ENCODE results near the gene ZCCHC24. TPM values are rescaled to one million over a fixed set of nuclear protein-coding genes. Genes with fewer than 3 reads are reported as not detected.
"Not testable (repeated sequence)": the region's sequence is repeated elsewhere in the genome, so short reads cannot be mapped to it uniquely, and the experiment has no call there.

The ZCCHC24 gene
- total RNA-seq, 4 donors from 2014 or later: 15.6 to 41.1 (median 22.5) TPM

GRCh38 chr10:79334573-79334972 is 110.9 kb downstream of the ZCCHC24 start:
- in situ Hi-C loops (cut with MboI; ENCODE audit: low pct_ligation_motif_present in 1 of 4, low pct_unique_long_range_greater_than_20kb in 1 of 4, low sequenced_read_pairs in 3 of 4) (no loop called here), intact Hi-C loops (cut with DNase I; ENCODE audit: low total_unique reads) (no loop called here)
- no peak for DNase-seq
- no peaks in the 10 kb centered on the region for H3K9me3 ChIP-seq
- no peak overlapping the region for H3K27ac ChIP-seq
- TF ChIP-seq CTCF (IDR thresholded peaks at IDR 0.05) (no peak), POLR2A (IDR thresholded peaks at IDR 0.05) (no peak), POLR2AphosphoS5 (IDR thresholded peaks at IDR 0.05) (no peak), EP300 (IDR thresholded peaks at IDR 0.05; ENCODE audit: low read depth) (no peak)
- H3K4me1 ChIP-seq: peaks cover 0 to 12% (median 3%) of the 10 kb centered on the region in 4 donors
- H3K36me3 ChIP-seq: no peaks in the 10 kb centered on the region
- H3K27me3 ChIP-seq: no peaks in the 10 kb centered on the region
- 94 to 100% methylated on average over 2 of the region's 2 CpGs for WGBS, 2 donors (ENCODE audit: low coverage in 1 of 2)
- H3K4me3 ChIP-seq: no peak overlapping the region

GRCh38 chr10:79333513-79333912 is 111.9 kb downstream of the ZCCHC24 start:
- Histone ChIP-seq H3K36me3 (no peaks in the 10 kb centered on the region), H3K9me3 (no peaks in the 10 kb centered on the region), H3K27ac (no peak overlapping the region), H3K27me3 (no peaks in the 10 kb centered on the region), H3K4me3 (no peak overlapping the region), H3K4me1 (peaks cover 0 to 12% (median 3%) of the 10 kb centered on the region in 4 donors)
- TF ChIP-seq CTCF (IDR thresholded peaks at IDR 0.05) (no peak), POLR2A (IDR thresholded peaks at IDR 0.05) (no peak), EP300 (IDR thresholded peaks at IDR 0.05; ENCODE audit: low read depth) (no peak), POLR2AphosphoS5 (IDR thresholded peaks at IDR 0.05) (no peak)
- in situ Hi-C loops (cut with MboI; ENCODE audit: low pct_ligation_motif_present in 1 of 4, low pct_unique_long_range_greater_than_20kb in 1 of 4, low sequenced_read_pairs in 3 of 4) (no loop called here), intact Hi-C loops (cut with DNase I; ENCODE audit: low total_unique reads) (no loop called here)
- DNase-seq: no peak
- WGBS, 2 donors (ENCODE audit: low coverage in 1 of 2): 98 to 100% methylated on average over 2 of the region's 2 CpGs

- WGBS, 2 donors (ENCODE audit: low coverage in 1 of 2): 91 to 100% methylated on average over 2 of the region's 10 CpGs
- H3K9me3 ChIP-seq; H3K4me3 ChIP-seq; DNase-seq; intact Hi-C loops (cut with DNase I; ENCODE audit: low total_unique reads); H3K36me3 ChIP-seq; H3K27me3 ChIP-seq; H3K27ac ChIP-seq; in situ Hi-C loops (cut with MboI; ENCODE audit: low pct_ligation_motif_present in 1 of 4, low pct_unique_long_range_greater_than_20kb in 1 of 4, low sequenced_read_pairs in 3 of 4): not testable (repeated sequence)
- H3K4me1 ChIP-seq: peaks cover 0 to 12% (median 3%) of the 10 kb centered on the region in 4 donors
Measured at GRCh38 chr10:79332610-79333315, 112.7 kb downstream of the ZCCHC24 start.

Other genes with a start within 250 kb of the ZCCHC24 start
- 100 to 1,000 TPM in 1 of 4 donors, 10 to 100 TPM in 3; 37.2 to 149 (median 51.6) TPM for gene PPIF, start 98.2 kb downstream of the ZCCHC24 start, total RNA-seq
- gene EIF5AL1, start 66.9 kb upstream of the ZCCHC24 start, total RNA-seq: under 1 TPM in 2 of 4 donors, not detected in 2; 0.16 to 0.27 TPM
- 1 to 10 TPM in 3 of 4 donors, under 1 TPM in 1; 0.32 to 4.9 (median 2.5) TPM for gene SFTPA2, start 114.8 kb upstream of the ZCCHC24 start, total RNA-seq
- not detected for gene SFTPA1, start 165.3 kb upstream of the ZCCHC24 start, total RNA-seq